DOHH2 (cell line): ENCODE measurements around the gene CCDC180.

ENCODE experiments used
- H3F3A ChIP-seq: fragments of 200-600 bp; sonication (generic), shearing (Covaris generic); 2 replicates; pipeline ENCODE4 v1.6.0; 2016; ENCODE audit warnings: antibody characterized with exemption, mild to moderate bottlenecking; ENCODE audit not compliant: control insufficient read depth, insufficient read depth
- H3K27ac ChIP-seq: fragments of 200-600 bp; sonication (generic); 2 replicates; pipeline ENCODE4 v1.5.1; 2014; ENCODE audit warnings: low read depth, mild to moderate bottlenecking, low read length, moderate library complexity
- H3K27me3 ChIP-seq: fragments of 200-600 bp; sonication (generic); 2 replicates; pipeline ENCODE4 v1.6.1; 2014; ENCODE audit warnings: mild to moderate bottlenecking, low read length, mixed read lengths; ENCODE audit not compliant: control insufficient read depth
- H3K36me3 ChIP-seq: fragments of 200-600 bp; sonication (generic); 2 replicates; pipeline ENCODE4 v1.6.1; 2014; ENCODE audit warnings: mild to moderate bottlenecking, low read length, moderate library complexity, mixed read lengths; ENCODE audit not compliant: control insufficient read depth
- H3K4me1 ChIP-seq: fragments of 200-600 bp; sonication (generic); 2 replicates; pipeline ENCODE4 v1.6.1; 2014; ENCODE audit warnings: mild to moderate bottlenecking, low read length, mixed read lengths; ENCODE audit not compliant: control insufficient read depth
- H3K4me2 ChIP-seq: fragments of 200-600 bp; sonication (generic); 2 replicates; pipeline ENCODE4 v1.6.0; 2014; ENCODE audit warnings: mild to moderate bottlenecking, low read length, moderate library complexity
- H3K4me3 ChIP-seq: fragments of 200-600 bp; sonication (generic); 2 replicates; pipeline ENCODE4 v1.5.1; 2014; ENCODE audit warnings: mild to moderate bottlenecking, low read length, mixed read lengths
- H3K79me2 ChIP-seq: fragments of 200-600 bp; sonication (generic); 2 replicates; pipeline ENCODE4 v1.6.1; 2014; ENCODE audit warnings: mild to moderate bottlenecking, low read length, mixed read lengths; ENCODE audit not compliant: control insufficient read depth
- H3K9me2 ChIP-seq: fragments of 200-600 bp; sonication (generic); replicated peaks from 2 replicates; pipeline ENCODE4 v1.6.1; 2014; ENCODE audit warnings: mild to moderate bottlenecking, low read length, mixed read lengths; ENCODE audit not compliant: control insufficient read depth
- H3K9me3 ChIP-seq: fragments of 200-600 bp; sonication (generic); 2 replicates; pipeline ENCODE4 v1.6.1; 2014; ENCODE audit warnings: antibody characterized with exemption, low read length, mixed read lengths; ENCODE audit not compliant: control insufficient read depth, insufficient read depth
- H4K20me1 ChIP-seq: fragments of 200-600 bp; sonication (generic); 2 replicates; pipeline ENCODE4 v1.6.0; 2014; ENCODE audit warnings: low read depth, mild to moderate bottlenecking, antibody characterized with exemption, low read length, moderate library complexity; ENCODE audit not compliant: control insufficient read depth, insufficient read depth
- EZH2phosphoT487 ChIP-seq: fragments of 200-600 bp; sonication (generic); IDR thresholded peaks from 2 replicates; pipeline ENCODE4 v1.6.1; 2017; ENCODE audit warnings: borderline replicate concordance, mild to moderate bottlenecking, antibody characterized with exemption, low read length, moderate library complexity, mixed read lengths
- TF ChIP-seq, protein P1 (sequence below): fragments of 200-600 bp; sonication (generic); IDR thresholded peaks from one replicate; pipeline ENCODE4 v1.5.1; 2014; ENCODE audit warnings: antibody characterized with exemption, mild to moderate bottlenecking, low read depth, low read length; ENCODE audit not compliant: poor library complexity, severe bottlenecking

The CCDC180 gene

GRCh38 chr9:97313243-97313642, 5.8 kb downstream of the CCDC180 start:
- no peaks in the 10 kb centered on the region for H3K4me1 ChIP-seq
- H3K36me3 ChIP-seq, result no peaks in the 10 kb centered on the region
- H3K27me3 ChIP-seq, result no peaks in the 10 kb centered on the region
- no peak overlapping the region for H3K4me3 ChIP-seq
- no peaks in the 10 kb centered on the region for H3K79me2 ChIP-seq
- no peak overlapping the region for H3K27ac ChIP-seq
- TF ChIP-seq EZH2phosphoT487, result no peak
- TF ChIP-seq, protein P1, sequence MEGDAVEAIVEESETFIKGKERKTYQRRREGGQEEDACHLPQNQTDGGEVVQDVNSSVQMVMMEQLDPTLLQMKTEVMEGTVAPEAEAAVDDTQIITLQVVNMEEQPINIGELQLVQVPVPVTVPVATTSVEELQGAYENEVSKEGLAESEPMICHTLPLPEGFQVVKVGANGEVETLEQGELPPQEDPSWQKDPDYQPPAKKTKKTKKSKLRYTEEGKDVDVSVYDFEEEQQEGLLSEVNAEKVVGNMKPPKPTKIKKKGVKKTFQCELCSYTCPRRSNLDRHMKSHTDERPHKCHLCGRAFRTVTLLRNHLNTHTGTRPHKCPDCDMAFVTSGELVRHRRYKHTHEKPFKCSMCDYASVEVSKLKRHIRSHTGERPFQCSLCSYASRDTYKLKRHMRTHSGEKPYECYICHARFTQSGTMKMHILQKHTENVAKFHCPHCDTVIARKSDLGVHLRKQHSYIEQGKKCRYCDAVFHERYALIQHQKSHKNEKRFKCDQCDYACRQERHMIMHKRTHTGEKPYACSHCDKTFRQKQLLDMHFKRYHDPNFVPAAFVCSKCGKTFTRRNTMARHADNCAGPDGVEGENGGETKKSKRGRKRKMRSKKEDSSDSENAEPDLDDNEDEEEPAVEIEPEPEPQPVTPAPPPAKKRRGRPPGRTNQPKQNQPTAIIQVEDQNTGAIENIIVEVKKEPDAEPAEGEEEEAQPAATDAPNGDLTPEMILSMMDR, result no peak
- H3K9me2 ChIP-seq, result no peaks in the 10 kb centered on the region
- no peaks in the 10 kb centered on the region for H3K9me3 ChIP-seq
- no peaks in the 10 kb centered on the region for H4K20me1 ChIP-seq
- no peak overlapping the region for H3K4me2 ChIP-seq
- no peaks in the 10 kb centered on the region for H3F3A ChIP-seq

DNA sequence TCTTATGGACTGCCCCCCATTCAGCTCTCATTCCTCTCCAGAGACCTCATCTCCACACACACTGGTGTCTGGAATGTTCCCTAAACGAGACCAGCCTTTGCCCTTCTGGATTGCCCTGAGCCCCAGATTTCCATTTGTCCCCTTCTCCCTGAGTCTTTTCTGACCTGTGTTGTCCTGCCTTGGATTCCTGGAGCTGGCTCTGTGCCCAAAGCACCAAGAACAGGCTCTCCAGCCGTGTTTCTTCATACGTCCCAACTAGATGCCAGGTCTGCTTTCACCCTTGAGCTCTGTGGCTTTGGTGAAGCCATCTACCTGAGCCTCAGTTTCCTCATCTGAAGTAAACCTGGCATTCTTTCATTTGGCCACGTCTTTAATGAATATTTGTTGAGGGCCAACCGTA, 6.3 kb downstream of the CCDC180 start:
- Histone ChIP-seq H3K9me3 (no peaks in the 10 kb centered on the region), H3K27me3 (no peaks in the 10 kb centered on the region), H3K4me1 (no peaks in the 10 kb centered on the region), H4K20me1 (no peaks in the 10 kb centered on the region), H3K36me3 (no peaks in the 10 kb centered on the region), H3K79me2 (no peaks in the 10 kb centered on the region), H3K4me3 (no peak overlapping the region), H3K27ac (no peak overlapping the region), H3K9me2 (no peaks in the 10 kb centered on the region), H3K4me2 (no peak overlapping the region), H3F3A (no peaks in the 10 kb centered on the region)
- TF ChIP-seq, protein P1, result no peak
- no peak for TF ChIP-seq EZH2phosphoT487

DNA sequence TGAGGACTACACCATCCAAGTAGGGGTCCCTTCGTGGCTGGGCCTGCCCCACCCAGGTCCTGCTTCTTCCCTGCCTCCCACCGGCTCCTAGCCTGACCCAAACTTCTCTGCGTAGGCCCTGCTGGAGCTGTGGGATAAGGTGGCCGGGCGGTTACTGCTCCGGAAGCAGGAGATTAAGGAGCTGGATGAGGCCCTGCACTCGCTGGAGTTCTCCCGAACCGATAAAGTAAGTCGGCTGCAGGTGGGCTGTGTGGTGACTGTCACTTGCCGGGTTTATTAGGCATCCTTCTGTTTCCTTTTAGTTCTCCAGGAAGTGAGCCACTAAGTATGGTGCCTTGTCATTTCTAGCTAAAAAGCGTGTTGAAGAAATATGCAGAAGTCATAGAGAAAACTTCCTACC, 7.0 kb downstream of the CCDC180 start:
- Histone ChIP-seq H3K4me1 (no peaks in the 10 kb centered on the region), H3F3A (no peaks in the 10 kb centered on the region), H3K79me2 (no peaks in the 10 kb centered on the region), H3K27ac (no peak overlapping the region), H3K4me2 (no peak overlapping the region), H3K9me3 (no peaks in the 10 kb centered on the region), H4K20me1 (no peaks in the 10 kb centered on the region), H3K27me3 (no peaks in the 10 kb centered on the region), H3K9me2 (no peaks in the 10 kb centered on the region), H3K4me3 (no peak overlapping the region), H3K36me3 (no peaks in the 10 kb centered on the region)
- TF ChIP-seq, protein P1, result no peak

GRCh38 chr9:97315550-97315949, 8.1 kb downstream of the CCDC180 start:
- Histone ChIP-seq H3K9me3 (no peaks in the 10 kb centered on the region), H3K27ac (no peak overlapping the region), H3K79me2 (no peaks in the 10 kb centered on the region), H3K36me3 (no peaks in the 10 kb centered on the region), H4K20me1 (no peaks in the 10 kb centered on the region), H3F3A (no peaks in the 10 kb centered on the region), H3K27me3 (no peaks in the 10 kb centered on the region), H3K4me2 (no peak overlapping the region), H3K4me3 (no peak overlapping the region), H3K4me1 (no peaks in the 10 kb centered on the region), H3K9me2 (no peaks in the 10 kb centered on the region)
- TF ChIP-seq, protein P1, result no peak
- TF ChIP-seq EZH2phosphoT487, result no peak
